ENCODE data around the gene ADH7.
"Not testable (repeated sequence)": the region's sequence is repeated elsewhere in the genome, so short reads cannot be mapped to it uniquely, and the experiment has no call there.

Gene ADH7

DNA sequence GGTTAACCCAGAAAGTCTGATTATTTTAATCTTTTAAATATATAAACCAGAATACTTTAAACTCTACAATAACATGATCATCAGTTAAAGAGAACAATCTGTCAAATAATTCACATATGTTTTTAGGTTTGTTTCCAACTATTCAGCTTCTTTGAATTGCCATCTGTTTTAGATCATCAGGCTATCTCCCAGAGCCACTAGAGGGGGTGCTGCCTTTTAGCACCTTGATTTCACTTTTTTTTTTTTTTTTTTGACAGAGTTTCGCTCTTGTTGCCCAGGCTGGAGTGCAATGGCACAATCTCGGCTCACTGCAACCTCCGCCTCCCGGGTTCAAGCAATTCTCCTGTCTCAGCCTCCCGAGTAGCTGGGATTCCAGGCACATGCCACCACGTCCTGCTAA, 57.8 kb downstream of the ADH7 start:
- DNase-seq, result not testable (repeated sequence)

DNA sequence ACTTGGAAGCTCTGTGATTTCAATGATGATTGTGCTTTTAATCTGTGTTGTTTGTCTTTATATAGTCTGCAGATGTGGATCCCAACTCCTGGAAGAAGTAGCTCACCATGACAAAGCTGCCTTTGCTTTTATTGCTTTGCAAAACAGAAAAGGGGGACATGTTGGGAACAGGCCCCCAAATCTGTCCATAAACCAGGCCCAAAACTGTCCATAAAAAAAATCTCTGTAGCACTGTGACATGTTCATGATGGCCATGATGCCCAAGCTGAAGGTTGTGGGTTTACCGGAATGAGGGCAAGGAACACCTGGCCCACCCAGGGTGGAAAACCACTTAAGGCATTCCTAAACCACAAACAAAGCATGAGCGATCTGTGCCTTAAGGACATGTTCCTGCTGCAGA, 62.7 kb downstream of the ADH7 start:
- DNase-seq, result not testable (repeated sequence)

DNA sequence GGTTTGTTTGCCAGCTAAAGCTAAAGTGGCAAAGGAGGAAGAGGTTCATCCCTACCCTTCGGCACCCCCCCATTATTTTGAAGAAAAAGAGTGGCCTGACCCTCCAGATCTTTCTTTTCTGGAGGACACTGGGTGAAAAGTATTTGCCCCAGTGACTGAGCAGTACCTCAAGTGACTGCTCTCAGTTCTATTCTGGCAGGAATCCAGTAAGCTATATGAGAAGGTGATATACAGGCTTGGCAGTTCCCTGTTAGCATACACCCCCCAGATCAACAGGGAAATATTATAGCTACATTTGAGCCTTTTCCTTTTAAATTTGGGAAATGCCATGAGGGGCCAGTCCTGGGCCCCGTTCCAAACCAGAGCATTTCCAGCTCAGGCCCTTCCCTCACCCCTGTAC, 67.3 kb downstream of the ADH7 start:
- not testable (repeated sequence) for DNase-seq

DNA sequence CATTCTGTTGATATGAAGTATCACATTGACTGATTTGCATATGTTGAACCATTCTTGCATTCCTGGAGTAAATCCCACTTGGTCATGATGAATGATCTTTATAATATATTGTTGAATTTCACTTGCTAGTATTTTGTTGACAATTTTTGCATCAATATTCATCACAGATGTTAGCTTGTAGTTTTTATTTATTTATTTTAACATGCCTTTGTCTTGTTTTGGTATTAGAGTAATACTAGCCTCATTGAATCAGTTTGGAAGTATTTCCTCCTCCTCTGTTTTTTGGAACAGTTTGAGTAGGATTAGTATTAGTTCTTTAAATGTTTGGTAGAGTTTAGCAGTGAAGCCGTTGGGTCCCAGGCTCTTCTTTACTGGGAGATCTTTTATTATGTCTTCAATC, 68.7 kb downstream of the ADH7 start:
- no peak for DNase-seq

DNA sequence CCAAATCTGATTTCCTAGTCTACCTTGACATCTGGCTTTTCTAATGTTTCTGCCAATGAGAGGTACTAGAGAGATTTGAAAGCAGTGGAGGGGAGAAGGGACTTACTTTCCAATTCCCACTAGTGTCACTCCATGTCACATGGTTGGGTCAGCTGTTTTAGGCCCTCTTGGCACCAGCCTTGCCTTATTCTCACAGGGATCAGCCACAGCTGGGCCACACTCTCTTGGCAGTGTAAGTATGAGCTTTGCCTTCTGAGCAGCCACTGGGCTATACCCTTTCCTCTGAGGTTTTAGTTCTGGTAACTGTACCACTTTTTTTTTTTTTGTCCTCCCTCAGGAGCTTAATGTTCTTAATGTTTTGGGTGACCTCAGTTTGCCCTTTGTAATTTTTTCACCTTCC, 72.4 kb downstream of the ADH7 start:
- DNase-seq, result no peak

All from islet precursor cell (in vitro differentiated cells).